ENCODE results near the gene C11orf24. TPM values are rescaled to one million over a fixed set of nuclear protein-coding genes. Genes with fewer than 3 reads are reported as not detected.

C11orf24 gene
- total and polyA plus RNA-seq, 3 experiments from 2014 or later: 15.7 to 49.8 (median 46.9) TPM

GRCh38 chr11:68264741-68265540, 6.8 kb downstream of the C11orf24 start:
- Mint-ChIP-seq H3K36me3 (peaks cover 5 to 72% (median 10%) of the 10 kb centered on the region in 3 donors), H3K4me3 (no peak overlapping the region), H3K9me3 (no peaks in the 10 kb centered on the region), H3K4me1 (peaks cover 13 to 14% (median 14%) of the 10 kb centered on the region in 3 donors), H3K27ac (peak overlapping the region in 2 of 8 donors; percentile 25 to 84), H3K27me3 (no peaks in the 10 kb centered on the region)
- H3K27me3 ChIP-seq (ENCODE audit: insufficient read depth, low read length, poor library complexity, severe bottlenecking): no peaks in the 10 kb centered on the region
- peaks cover 6% of the 10 kb centered on the region for H3K4me1 ChIP-seq (ENCODE audit: insufficient read depth, low read length)
- H3K4me3 ChIP-seq (ENCODE audit: low read length): no peak overlapping the region
- no peaks in the 10 kb centered on the region for H3K9me3 ChIP-seq (ENCODE audit: low read length)
- POLR2A ChIA-PET: no interaction called here
- no peak for DNase-seq
- CTCF ChIA-PET: interaction anchor here (1.5 to 1.6 kb wide), 2 partner anchors 7 to 33 kb away, joined by 10 to 12 read pairs; no protein-coding TSS in a partner anchor
- H3K36me3 ChIP-seq (ENCODE audit: insufficient read depth, low read length): peaks cover 9% of the 10 kb centered on the region
- no peak overlapping the region for H3K27ac ChIP-seq (ENCODE audit: low read depth, low read length)

GRCh38 chr11:68264244-68264643, 7.5 kb downstream of the C11orf24 start:
- no peaks in the 10 kb centered on the region for H3K27me3 ChIP-seq (ENCODE audit: insufficient read depth, low read length, poor library complexity, severe bottlenecking)
- POLR2A ChIA-PET: no interaction called here

GRCh38 chr11:68263444-68264035, 8.2 kb downstream of the C11orf24 start:
- Mint-ChIP-seq H3K4me1 (peaks cover under 1 to 2% (median under 1%) of the 10 kb centered on the region in 3 donors), H3K27me3 (no peaks in the 10 kb centered on the region), H3K4me3 (no peak overlapping the region), H3K27ac (no peak overlapping the region), H3K36me3 (peaks cover 5 to 69% (median 10%) of the 10 kb centered on the region in 3 donors), H3K9me3 (no peaks in the 10 kb centered on the region)
- Histone ChIP-seq H3K4me3 (ENCODE audit: low read length) (no peak overlapping the region), H3K27me3 (ENCODE audit: insufficient read depth, low read length, poor library complexity, severe bottlenecking) (no peaks in the 10 kb centered on the region), H3K9me3 (ENCODE audit: low read length) (no peaks in the 10 kb centered on the region), H3K36me3 (ENCODE audit: insufficient read depth, low read length) (peaks cover 9% of the 10 kb centered on the region), H3K27ac (ENCODE audit: low read depth, low read length) (no peak overlapping the region), H3K4me1 (ENCODE audit: insufficient read depth, low read length) (no peaks in the 10 kb centered on the region)
- ChIA-PET POLR2A (no interaction called here), CTCF (interaction anchor here (1.6 kb wide), 1 partner anchor 34 kb away, joined by 9 read pairs; no protein-coding TSS in a partner anchor)
- DNase-seq: no peak

More at GRCh38 chr11:68264244-68264643, 7.5 kb downstream of the C11orf24 start:
- no peaks in the 10 kb centered on the region for H3K4me1 ChIP-seq (ENCODE audit: insufficient read depth, low read length)
- Mint-ChIP-seq H3K9me3 (no peaks in the 10 kb centered on the region), H3K36me3 (peaks cover 5 to 72% (median 10%) of the 10 kb centered on the region in 3 donors), H3K4me3 (no peak overlapping the region), H3K4me1 (peaks cover 7% of the 10 kb centered on the region in 3 donors), H3K27me3 (no peaks in the 10 kb centered on the region), H3K27ac (no peak overlapping the region)
- no peak overlapping the region for H3K27ac ChIP-seq (ENCODE audit: low read depth, low read length)
- H3K4me3 ChIP-seq (ENCODE audit: low read length): no peak overlapping the region
- no peaks in the 10 kb centered on the region for H3K9me3 ChIP-seq (ENCODE audit: low read length)
- no peak for DNase-seq
- H3K36me3 ChIP-seq (ENCODE audit: insufficient read depth, low read length): peaks cover 9% of the 10 kb centered on the region
- CTCF ChIA-PET: no interaction called here

- Histone ChIP-seq H3K27me3 (ENCODE audit: insufficient read depth, low read length, poor library complexity, severe bottlenecking) (no peaks in the 10 kb centered on the region), H3K9me3 (ENCODE audit: low read length) (no peaks in the 10 kb centered on the region), H3K27ac (ENCODE audit: low read depth, low read length) (no peak overlapping the region), H3K4me3 (ENCODE audit: low read length) (no peak overlapping the region), H3K4me1 (ENCODE audit: insufficient read depth, low read length) (peaks cover 3% of the 10 kb centered on the region), H3K36me3 (ENCODE audit: insufficient read depth, low read length) (peaks cover 9% of the 10 kb centered on the region)
- DNase-seq: no peak
- peaks cover 2 to 4% (median 2%) of the 10 kb centered on the region in 3 donors for H3K4me1 Mint-ChIP-seq
- peak overlapping the region in 2 of 8 donors; percentile 81 to 91 for H3K27ac Mint-ChIP-seq
- ChIA-PET POLR2A (no interaction called here), CTCF (interaction anchor here (1.6 kb wide), 1 partner anchor 35 kb away, joined by 9 read pairs; no protein-coding TSS in a partner anchor)
- no peaks in the 10 kb centered on the region for H3K9me3 Mint-ChIP-seq
- H3K4me3 Mint-ChIP-seq: no peak overlapping the region
- H3K27me3 Mint-ChIP-seq: no peaks in the 10 kb centered on the region
- peaks cover 5 to 62% (median 10%) of the 10 kb centered on the region in 3 donors for H3K36me3 Mint-ChIP-seq
Observed at GRCh38 chr11:68262544-68262827, 9.3 kb downstream of the C11orf24 start.

- POLR2A ChIA-PET: no interaction called here
- Histone ChIP-seq H3K4me1 (ENCODE audit: insufficient read depth, low read length) (peaks cover 4% of the 10 kb centered on the region), H3K27ac (ENCODE audit: low read depth, low read length) (no peak overlapping the region), H3K4me3 (ENCODE audit: low read length) (no peak overlapping the region), H3K36me3 (ENCODE audit: insufficient read depth, low read length) (peaks cover 4% of the 10 kb centered on the region), H3K9me3 (ENCODE audit: low read length) (no peaks in the 10 kb centered on the region), H3K27me3 (ENCODE audit: insufficient read depth, low read length, poor library complexity, severe bottlenecking) (no peaks in the 10 kb centered on the region)
- no peaks in the 10 kb centered on the region for H3K9me3 Mint-ChIP-seq
- H3K27me3 Mint-ChIP-seq: no peaks in the 10 kb centered on the region
- CTCF ChIA-PET: interaction anchor here (7.7 kb wide), 1 partner anchor 38 kb away, joined by 201 read pairs; no protein-coding TSS in a partner anchor
- peaks cover 5 to 56% (median 10%) of the 10 kb centered on the region in 3 donors for H3K36me3 Mint-ChIP-seq
- no peak overlapping the region for H3K4me3 Mint-ChIP-seq
- no peak for DNase-seq
- peaks cover 4 to 6% (median 5%) of the 10 kb centered on the region in 3 donors for H3K4me1 Mint-ChIP-seq
- peak overlapping the region in 3 of 8 donors; percentile 62 to 91 (median 81) for H3K27ac Mint-ChIP-seq
Observed at GRCh38 chr11:68261749-68262543, 9.8 kb downstream of the C11orf24 start.

- H3K4me1 ChIP-seq (ENCODE audit: insufficient read depth, low read length): peaks cover 4% of the 10 kb centered on the region
- H3K27ac Mint-ChIP-seq: peak overlapping the region in 1 of 8 donors; percentile 54
- H3K36me3 Mint-ChIP-seq: peaks cover 5 to 48% (median 10%) of the 10 kb centered on the region in 3 donors
- no peak overlapping the region for H3K4me3 ChIP-seq (ENCODE audit: low read length)
- peaks cover 4 to 6% (median 5%) of the 10 kb centered on the region in 3 donors for H3K4me1 Mint-ChIP-seq
- CTCF ChIA-PET: interaction anchor here (7.7 kb wide), 1 partner anchor 39 kb away, joined by 201 read pairs; no protein-coding TSS in a partner anchor
- no peaks in the 10 kb centered on the region for H3K9me3 Mint-ChIP-seq
- no peaks in the 10 kb centered on the region for H3K27me3 ChIP-seq (ENCODE audit: insufficient read depth, low read length, poor library complexity, severe bottlenecking)
- H3K36me3 ChIP-seq (ENCODE audit: insufficient read depth, low read length): no peaks in the 10 kb centered on the region
- POLR2A ChIA-PET: no interaction called here
- DNase-seq: no peak
- no peak overlapping the region for H3K4me3 Mint-ChIP-seq
- peaks cover 0 to 5% of the 10 kb centered on the region in 2 donors for H3K27me3 Mint-ChIP-seq
- no peak overlapping the region for H3K27ac ChIP-seq (ENCODE audit: low read depth, low read length)
- H3K9me3 ChIP-seq (ENCODE audit: low read length): no peaks in the 10 kb centered on the region
Observed at GRCh38 chr11:68261006-68261405, 10.8 kb downstream of the C11orf24 start.

- ChIA-PET POLR2A (no interaction called here), CTCF (interaction anchor here (1.1 to 7.7 kb wide), 3 partner anchors 10 to 50 kb away, joined by 3 to 201 read pairs (median 5); no protein-coding TSS in a partner anchor)
- H3K36me3 ChIP-seq (ENCODE audit: insufficient read depth, low read length): no peaks in the 10 kb centered on the region
- H3K27ac ChIP-seq (ENCODE audit: low read depth, low read length): no peak overlapping the region
- H3K27me3 ChIP-seq (ENCODE audit: insufficient read depth, low read length, poor library complexity, severe bottlenecking): no peaks in the 10 kb centered on the region
- H3K9me3 Mint-ChIP-seq: no peaks in the 10 kb centered on the region
- no peak for DNase-seq
- H3K27ac Mint-ChIP-seq: peak overlapping the region in 3 of 8 donors; percentile 54 to 71 (median 65)
- H3K36me3 Mint-ChIP-seq: peaks cover 5 to 45% (median 10%) of the 10 kb centered on the region in 3 donors
- peaks cover 0 to 5% of the 10 kb centered on the region in 2 donors for H3K27me3 Mint-ChIP-seq
- H3K4me3 Mint-ChIP-seq: no peak overlapping the region
- peaks cover 4 to 6% (median 5%) of the 10 kb centered on the region in 3 donors for H3K4me1 Mint-ChIP-seq
- peaks cover 4% of the 10 kb centered on the region for H3K4me1 ChIP-seq (ENCODE audit: insufficient read depth, low read length)
- H3K9me3 ChIP-seq (ENCODE audit: low read length): no peaks in the 10 kb centered on the region
- H3K4me3 ChIP-seq (ENCODE audit: low read length): no peak overlapping the region
Observed at GRCh38 chr11:68260484-68260883, 11.3 kb downstream of the C11orf24 start.

All from CD8-positive, alpha-beta memory T cell (primary cell).